Spleen (tissue), 7 donors: ENCODE data around the gene QPRT.

Source experiments
- CTCF ChIP-seq, 11 experiments: fragments of 200-600 bp in 7 of 11; fragments of 450-650 bp in 4 of 11; sonication (generic) in 4 of 11; IDR thresholded peaks in 8 of 11; conservative IDR thresholded peaks in 3 of 11; 1 replicate in 7 of 11; 2 replicates in 4 of 11; pipeline versions ENCODE4 v1.4.0 to v1.8.0; 2016 to 2021; ENCODE audit warnings: antibody characterized with exemption in 11 of 11, inconsistent platforms in 4 of 11, mild to moderate bottlenecking in 1 of 11
- POLR2A ChIP-seq, 3 donors: fragments of 450-650 bp; IDR thresholded peaks; one replicate each; pipeline ENCODE4 v1.5.1; 2017; ENCODE audit warnings: antibody characterized with exemption in 3 of 3, mild to moderate bottlenecking in 1 of 3
- donor health status: DM: no; HTN: no; CAD: no; lungs with moderate emphysema.
- donor health status: DM: no; HTN: no; CAD: no.
- donor health status: DM: no; HTN: no; CAD: no.

GRCh38 chr16:29668267-29668666 lies 10.7 kb upstream of the QPRT start:
- TF ChIP-seq CTCF (IDR thresholded peaks at IDR 0.05 in 8 of 11, conservative IDR thresholded peaks at IDR 0.05 in 3 of 11) (no peak), POLR2A (IDR thresholded peaks at IDR 0.05) (no peak)
